ENCODE data around the gene SLC7A11.
"Not testable (repeated sequence)": the region's sequence is repeated elsewhere in the genome, so short reads cannot be mapped to it uniquely, and the experiment has no call there.

Gene SLC7A11

DNA sequence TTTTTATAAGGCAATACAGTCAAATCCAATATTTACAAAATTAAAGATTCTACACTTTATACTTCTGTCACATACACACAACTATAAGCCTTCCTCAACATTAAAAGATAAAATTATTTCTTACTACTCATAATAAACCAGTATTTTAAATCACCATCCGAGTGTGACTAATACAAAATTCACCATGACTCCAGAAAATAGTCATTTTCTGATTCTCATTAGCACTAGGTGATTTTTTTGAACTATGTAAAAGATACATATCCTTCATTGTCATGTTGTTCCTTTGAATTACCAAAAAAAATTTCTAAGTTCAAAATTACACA, 646 bp upstream of the SLC7A11 start:
- no peak for DNase-seq (ENCODE audit: low read depth)

- no peak for DNase-seq (ENCODE audit: low read depth)
Observed at GRCh38 chr4:138241281-138242075, 671 bp downstream of the SLC7A11 start.

GRCh38 chr4:138239491-138239890, 2.7 kb downstream of the SLC7A11 start:
- DNase-seq (ENCODE audit: low read depth) = no peak

DNA sequence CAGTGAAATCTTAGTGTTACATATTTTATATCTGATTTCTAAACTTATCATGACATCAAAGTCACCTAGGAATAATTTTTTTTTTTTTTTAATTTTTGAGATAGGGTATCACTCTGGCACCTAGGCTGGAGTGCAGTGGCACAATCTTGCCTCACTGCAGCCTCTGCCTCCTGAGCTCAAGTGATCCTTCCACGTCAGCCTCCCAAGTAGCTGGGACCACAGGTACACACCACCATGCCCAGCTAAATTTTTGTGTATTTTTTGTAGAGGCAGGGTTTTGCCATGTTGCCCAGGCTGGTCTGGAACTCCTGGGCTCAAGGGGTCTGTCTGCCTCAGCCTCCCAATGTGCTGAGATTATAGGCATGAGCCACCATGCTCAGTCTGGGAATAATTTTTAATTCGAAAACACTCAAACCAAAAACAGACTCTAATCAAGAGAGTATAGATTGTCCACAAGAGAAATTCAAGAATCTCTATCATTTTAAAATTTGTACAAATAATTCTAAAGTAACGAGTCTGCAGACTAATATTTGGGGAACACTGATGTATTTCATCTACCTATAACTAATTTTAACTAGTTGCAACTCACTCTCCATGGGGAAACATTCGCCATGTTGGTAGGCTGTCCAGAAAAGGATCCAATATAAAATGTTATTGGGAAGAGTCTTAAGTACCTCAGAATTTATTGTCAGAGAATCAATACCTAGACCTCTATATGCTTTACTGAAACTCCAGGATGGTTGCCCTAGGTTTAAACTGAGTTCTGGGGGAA, 3.4 kb downstream of the SLC7A11 start:
- DNase-seq (ENCODE audit: low read depth) = no peak

DNA sequence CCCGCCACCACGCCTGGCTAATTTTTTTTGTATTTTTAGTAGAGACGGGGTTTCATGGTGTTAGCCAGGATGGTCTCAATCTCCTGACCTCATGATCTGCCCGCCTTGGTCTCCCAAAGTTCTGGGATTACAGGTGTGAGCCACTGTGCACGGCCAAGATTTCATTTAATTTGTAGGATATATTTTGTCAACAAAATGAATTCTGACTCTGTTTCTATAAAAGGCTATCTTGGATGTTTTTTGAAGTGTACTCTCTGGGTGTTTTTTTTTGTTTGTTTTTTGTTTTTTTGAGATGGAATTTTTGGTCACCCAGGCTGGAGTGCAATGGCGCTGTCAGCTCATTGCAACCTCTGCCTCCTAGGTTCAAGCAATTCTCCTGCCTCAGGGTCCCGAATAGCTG, 5.0 kb downstream of the SLC7A11 start:
- not testable (repeated sequence) for DNase-seq (ENCODE audit: low read depth)

DNA sequence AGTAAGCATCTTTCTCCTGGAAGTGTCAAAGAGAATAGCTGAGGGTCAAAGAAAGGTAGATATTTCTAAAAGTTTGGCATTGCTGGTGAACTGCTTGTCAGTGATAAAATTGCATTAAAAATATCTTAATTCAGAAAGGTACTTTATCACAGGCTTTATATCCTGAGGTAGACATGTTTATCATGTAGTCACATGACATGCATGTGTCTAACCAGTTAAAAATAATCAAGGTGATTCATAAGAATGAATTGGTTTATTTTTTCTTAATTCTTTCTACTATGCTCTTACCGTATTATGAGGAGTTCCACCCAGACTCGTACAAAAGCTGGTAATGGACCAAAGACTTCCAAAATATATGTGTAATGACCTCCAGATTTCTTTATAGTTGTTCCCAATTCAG, 6.1 kb downstream of the SLC7A11 start:
- no peak for DNase-seq (ENCODE audit: low read depth)

- no peak for DNase-seq (ENCODE audit: low read depth)
Observed at GRCh38 chr4:138235419-138235952, 6.7 kb downstream of the SLC7A11 start.

GRCh38 chr4:138234248-138234647, 7.9 kb downstream of the SLC7A11 start:
- no peak for DNase-seq (ENCODE audit: low read depth)

DNA sequence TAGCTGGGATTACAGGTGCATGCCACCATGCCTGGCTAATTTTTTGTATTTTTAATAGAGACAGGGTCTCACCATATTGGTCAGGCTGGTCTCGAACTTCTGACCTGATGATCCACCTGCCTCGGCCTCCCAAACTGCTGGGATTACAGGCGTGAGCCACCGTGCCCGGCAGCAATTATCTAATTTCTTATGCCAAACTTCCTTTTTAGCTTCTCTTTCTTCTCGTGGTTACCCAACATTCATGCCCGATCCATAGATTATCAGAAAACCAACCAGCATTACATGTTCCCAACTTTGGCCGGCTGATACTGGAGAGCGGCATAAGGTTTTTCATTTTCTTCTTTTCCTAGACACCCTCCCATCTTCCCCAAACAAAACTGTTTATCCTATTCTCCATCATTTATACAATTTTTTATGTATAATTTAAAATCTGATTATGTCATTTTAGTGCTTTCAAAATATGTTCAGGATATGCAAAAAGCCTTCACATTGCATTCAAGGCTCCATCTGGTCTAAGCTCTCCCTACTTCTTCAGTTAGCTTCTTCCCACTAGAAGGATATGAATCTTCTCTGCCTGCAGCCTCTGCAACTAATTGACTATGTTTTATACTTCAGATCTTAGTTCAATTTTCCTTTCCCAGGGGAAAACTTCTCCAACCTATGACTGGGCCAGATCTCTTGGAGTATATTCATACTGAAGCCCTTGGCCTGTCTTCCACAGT, 8.7 kb downstream of the SLC7A11 start:
- no peak for DNase-seq (ENCODE audit: low read depth)

GRCh38 chr4:138232364-138232763, 9.8 kb downstream of the SLC7A11 start:
- no peak for DNase-seq (ENCODE audit: low read depth)

DNA sequence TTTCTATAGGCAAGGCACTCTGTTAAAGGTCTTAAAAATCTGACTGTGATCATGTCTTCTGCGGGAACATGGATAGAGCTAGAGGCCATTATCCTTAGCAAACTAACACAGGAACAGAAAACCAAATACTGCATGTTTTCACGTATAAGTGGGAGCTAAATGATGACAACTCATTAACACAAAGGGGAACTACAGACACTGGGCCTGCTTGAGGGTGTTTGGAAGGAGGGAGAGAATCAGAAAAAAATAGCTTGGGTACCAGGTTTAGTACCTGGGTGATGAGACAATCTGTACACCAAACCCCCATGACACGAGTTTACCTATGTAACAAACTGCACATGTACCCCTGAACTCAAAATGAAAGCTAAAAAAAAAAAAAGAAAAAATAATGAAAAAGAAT, 12.1 kb downstream of the SLC7A11 start:
- no peak for DNase-seq (ENCODE audit: low read depth)

- no peak for DNase-seq (ENCODE audit: low read depth)
Observed at GRCh38 chr4:138229160-138229559, 13.0 kb downstream of the SLC7A11 start.

DNA sequence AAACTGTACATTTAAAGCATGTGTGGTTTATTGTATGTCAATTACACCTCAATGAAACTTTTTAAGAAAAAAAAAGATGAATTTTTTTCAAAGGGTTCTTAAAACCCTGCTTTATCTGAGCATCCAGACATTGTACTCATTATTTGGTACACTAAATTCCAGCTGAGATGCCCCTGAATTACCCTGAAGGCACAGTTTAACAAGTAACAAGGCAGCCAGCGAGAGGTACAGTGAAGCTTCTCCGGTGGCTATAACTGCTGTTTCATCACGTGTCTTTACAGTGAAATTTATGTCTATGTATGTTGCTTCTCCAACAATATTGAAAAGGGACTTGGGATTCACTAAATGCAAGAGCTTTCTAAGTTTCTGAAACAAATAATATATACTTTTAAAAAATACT, 15.8 kb downstream of the SLC7A11 start:
- no peak for DNase-seq (ENCODE audit: low read depth)

GRCh38 chr4:138225477-138225876, 16.7 kb downstream of the SLC7A11 start:
- no peak for DNase-seq (ENCODE audit: low read depth)

DNA sequence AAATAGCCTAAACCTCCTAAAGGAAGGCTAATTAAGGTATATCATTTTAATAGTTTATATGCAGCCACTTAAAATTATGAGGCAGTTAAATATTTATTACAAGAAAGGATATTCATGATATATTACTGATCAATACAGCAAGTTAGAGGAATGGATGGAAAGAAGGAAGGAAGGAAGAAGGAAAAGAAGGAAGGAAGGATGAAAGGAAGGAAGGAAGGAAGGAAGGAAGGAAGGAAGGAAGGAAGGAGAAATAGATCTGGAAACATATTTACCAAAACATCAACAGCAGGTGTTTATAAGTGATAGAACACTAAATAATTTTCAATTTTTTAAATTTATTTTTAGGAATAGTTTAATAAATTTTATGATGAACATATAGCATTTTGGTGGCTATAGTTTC, 17.5 kb downstream of the SLC7A11 start:
- DNase-seq (ENCODE audit: low read depth) = no peak

DNA sequence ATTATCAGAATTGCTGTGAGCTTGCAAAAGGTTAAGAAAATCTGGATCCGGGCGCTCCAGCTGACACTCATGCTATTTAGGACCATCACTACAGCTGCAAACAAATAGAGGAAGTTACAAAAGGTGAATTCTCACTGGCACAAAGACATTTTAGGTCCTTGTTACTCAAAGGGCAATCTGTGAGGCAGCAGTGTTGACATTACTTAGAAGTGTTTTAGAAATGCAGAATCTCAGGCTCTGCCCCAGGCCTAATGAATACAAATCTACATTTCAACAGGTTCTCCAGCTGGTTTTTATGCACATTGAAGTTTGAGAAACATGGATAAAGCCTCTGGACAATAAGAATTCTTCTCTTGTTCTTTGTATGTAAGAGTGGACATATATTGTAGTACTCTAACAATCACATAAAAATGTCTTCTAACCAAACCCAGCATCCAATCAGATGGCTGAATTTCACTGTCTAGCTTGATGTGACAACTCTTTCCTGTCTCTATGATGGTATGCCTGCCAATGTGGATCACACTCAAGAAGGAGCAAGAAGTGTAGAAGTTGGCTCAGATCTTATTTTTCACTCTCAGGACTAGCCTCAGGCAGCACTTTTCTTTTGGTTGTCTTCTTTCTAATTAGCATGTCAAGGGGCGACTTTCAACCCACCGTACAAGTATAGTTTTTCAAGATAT, 18.8 kb downstream of the SLC7A11 start:
- DNase-seq (ENCODE audit: low read depth) = no peak

GRCh38 chr4:138222046-138222445, 20.1 kb downstream of the SLC7A11 start:
- no peak for DNase-seq (ENCODE audit: low read depth)

- no peak for DNase-seq (ENCODE audit: low read depth)
Observed at GRCh38 chr4:138218976-138219375, 23.2 kb downstream of the SLC7A11 start.

DNA sequence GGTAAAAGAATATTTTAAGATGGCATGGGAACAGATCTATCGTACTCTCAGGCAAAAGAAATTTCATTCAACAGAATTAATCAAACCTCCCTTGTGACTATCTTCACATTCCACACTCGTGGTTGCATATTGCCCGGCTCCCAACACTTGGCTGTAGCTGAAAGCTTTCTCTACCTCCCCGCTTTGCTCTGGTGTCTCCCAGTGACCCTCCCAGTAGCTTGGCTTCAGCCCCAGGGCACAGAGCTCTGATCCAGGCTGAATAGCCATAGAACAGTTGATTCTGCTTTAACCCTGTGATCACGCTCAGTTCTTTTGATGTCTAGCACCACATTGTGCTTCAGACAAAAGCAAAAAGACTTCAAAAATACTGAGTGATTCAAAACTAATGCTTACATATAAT, 24.6 kb downstream of the SLC7A11 start:
- DNase-seq (ENCODE audit: low read depth) = no peak

- no peak for DNase-seq (ENCODE audit: low read depth)
Observed at GRCh38 chr4:138216272-138216867, 25.8 kb downstream of the SLC7A11 start.

DNA sequence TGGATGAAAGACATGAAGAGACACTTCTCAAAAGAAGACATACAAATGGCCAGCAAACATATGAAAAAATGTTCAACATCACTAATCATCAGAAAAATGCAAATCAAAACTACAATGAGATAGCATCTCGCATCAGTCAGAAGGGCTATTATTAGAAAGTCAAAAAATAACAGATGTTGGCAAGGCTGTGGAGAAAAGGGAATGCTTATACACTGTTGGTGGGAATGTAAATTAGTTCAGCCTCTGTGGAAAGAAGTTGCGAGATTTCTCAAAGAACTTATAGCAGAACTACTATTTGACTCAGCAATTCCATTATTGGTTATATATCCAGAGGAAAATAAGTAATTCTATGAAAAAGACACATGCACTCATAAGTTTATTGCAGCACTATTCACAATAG, 31.6 kb downstream of the SLC7A11 start:
- not testable (repeated sequence) for DNase-seq (ENCODE audit: low read depth)

DNA sequence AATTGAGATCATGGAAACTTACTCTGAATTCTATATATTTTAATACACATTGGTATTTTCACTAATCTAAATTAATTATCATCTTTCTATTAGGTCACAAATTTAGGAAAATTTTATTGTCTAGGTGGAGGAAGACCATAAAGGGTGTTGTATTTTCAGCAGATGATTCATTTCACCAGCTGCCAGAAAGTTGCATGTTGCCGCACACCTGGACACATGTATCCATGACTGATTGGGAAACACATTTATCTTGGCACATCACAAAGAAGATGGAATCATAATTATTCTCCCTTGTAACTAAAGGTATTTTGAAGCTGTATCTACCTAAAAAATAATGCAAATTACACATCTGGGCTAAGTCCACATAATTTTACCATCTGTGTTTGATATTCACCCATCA, 33.1 kb downstream of the SLC7A11 start:
- no peak for DNase-seq (ENCODE audit: low read depth)

All from stimulated activated CD8-positive, alpha-beta memory T cell treated with anti-CD3 and anti-CD28 coated beads, Interleukin-15, amount 100 ng/mL, for 1 hour (primary cell).